ENCODE measurements around the gene ZNF784.

- TF ChIP-seq CTCF (IDR thresholded peaks at IDR 0.05; ENCODE audit: low read depth, low read length, poor library complexity, severe bottlenecking): no peak
- no peak for TF ChIP-seq EZH2phosphoT487 (IDR thresholded peaks at IDR 0.05; ENCODE audit: borderline replicate concordance, low read length)
Observed at GRCh38 chr19:55606471-55606787, 17.9 kb downstream of the ZNF784 start.

Measured in DOHH2 (cell line).